ENCODE data around the gene TRPC4.

DNA sequence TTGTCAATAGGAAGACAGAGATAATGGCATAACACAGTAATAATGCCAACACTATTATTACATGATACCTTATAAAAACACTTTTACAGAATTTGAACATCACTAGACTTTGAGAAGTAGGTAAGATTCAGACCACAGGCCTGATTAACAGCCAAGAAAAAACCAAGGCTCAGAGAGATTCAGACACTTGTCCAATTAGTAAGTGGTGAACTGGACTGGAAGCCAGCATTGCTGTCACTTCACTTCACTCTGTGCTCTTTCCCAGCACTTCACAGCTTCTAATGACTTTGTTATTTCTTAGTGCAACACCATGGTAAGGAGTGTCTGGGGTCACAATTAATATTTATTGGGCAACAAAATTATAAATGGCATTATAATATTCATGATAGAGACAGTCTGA lies 91.9 kb downstream of the TRPC4 start:
- TF ChIP-seq CTCF (conservative IDR thresholded peaks at IDR 0.05; ENCODE audit: low read length) (no peak), EZH2phosphoT487 (IDR thresholded peaks at IDR 0.05; ENCODE audit: borderline replicate concordance, low read depth, low read length) (no peak)

Data from OCI-LY7 (cell line).